Skeletal muscle cell (primary cell): ENCODE data around the gene PLCG2.
"Not testable (repeated sequence)": the region's sequence is repeated elsewhere in the genome, so short reads cannot be mapped to it uniquely, and the experiment has no call there.

Experiments
- DNase-seq: peaks from one replicate; pipeline ENCODE4 v3.0.0-alpha.2; 2010; ENCODE audit warnings: low read depth
- H3K4me3 ChIP-seq: 2 replicates; pipeline ENCODE4 v1.5.1; 2011; ENCODE audit warnings: low read depth, mild to moderate bottlenecking, control low read depth, low read length, moderate library complexity

The PLCG2 gene

GRCh38 chr16:81752225-81752875, 26.7 kb upstream of the PLCG2 start:
- DNase-seq = no peak
- H3K4me3 ChIP-seq = no peak overlapping the region

DNA sequence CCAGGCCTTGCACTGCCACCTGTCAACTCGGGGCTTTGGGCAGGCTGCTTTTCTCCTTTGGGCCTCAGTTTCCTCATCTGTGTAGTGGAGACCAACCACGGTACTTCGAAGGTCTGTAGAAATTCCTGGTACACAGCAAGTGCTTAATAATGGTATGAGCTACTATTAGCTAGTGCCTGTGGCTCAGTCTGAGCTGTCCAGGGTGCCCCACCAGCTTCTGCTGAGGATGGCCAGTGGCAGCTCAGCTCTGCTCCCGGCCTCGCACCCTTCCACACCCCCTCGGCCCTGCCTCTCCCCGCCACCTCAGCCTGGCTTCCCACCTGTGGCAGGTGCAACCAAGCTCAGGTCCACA, 26.2 kb upstream of the PLCG2 start:
- no peak overlapping the region for H3K4me3 ChIP-seq
- no peak for DNase-seq

DNA sequence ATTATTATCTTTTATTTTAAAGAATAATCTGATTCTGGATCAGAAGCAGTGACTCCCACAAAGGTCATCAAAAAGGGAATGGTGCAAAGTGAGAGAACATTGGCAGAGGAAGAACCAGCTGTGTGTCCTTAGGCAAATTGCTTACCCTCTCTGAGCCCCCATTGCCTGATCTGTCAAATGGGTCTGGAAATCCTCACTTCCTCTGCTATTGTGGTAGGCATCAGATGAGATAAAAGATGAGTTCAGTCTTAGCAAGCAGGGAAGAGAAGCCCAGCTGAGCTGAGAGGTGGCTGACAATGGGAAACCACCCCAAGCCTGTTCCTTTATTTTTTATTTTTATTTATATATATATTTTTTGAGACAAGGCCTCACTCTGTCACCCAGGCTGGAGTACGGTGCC, 24.2 kb upstream of the PLCG2 start:
- H3K4me3 ChIP-seq = no peak overlapping the region
- no peak for DNase-seq

GRCh38 chr16:81755915-81756614, 23.0 kb upstream of the PLCG2 start:
- H3K4me3 ChIP-seq = no peak overlapping the region
- no peak for DNase-seq

GRCh38 chr16:81756615-81757356, 22.3 kb upstream of the PLCG2 start:
- DNase-seq = no peak
- no peak overlapping the region for H3K4me3 ChIP-seq

DNA sequence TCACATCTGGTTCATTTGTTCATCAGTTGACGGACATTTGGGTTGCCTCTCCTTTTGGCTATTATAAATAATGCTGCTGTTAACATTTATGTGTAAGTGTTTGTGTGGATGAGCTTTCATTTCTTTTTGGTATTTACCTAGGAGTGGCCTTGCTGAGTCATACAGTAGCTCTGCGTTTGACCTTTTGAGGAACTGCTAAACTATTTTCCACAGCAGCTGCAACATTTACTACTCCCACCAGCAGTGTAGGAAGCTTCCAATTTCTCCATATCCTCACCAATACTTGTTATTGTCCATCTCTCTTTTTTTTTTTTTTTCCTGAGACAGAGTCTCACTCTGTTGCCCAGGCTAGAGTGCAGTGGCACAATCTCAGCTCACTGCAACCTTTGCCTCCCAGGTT, 20.7 kb upstream of the PLCG2 start:
- DNase-seq = no peak
- H3K4me3 ChIP-seq = no peak overlapping the region

DNA sequence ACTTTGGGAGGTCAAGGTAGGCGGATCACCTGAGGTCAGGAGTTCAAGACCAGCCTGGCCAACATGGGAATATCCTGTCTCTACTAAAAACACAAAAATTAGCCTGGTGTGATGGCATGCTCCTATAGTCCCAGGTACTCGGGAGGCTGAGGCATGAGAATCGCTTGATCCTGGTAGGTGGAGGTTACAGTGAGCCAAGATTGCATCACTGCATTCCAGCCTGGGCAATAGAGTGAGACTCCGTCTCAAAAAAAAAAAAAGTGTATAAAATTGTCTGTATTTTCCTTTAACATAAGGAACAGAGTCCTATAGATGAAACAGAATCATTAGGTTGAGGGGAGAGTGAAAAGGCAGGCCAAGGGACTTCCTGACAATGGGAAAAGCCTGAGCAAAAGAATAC, 16.8 kb upstream of the PLCG2 start:
- not testable (repeated sequence) for DNase-seq, H3K4me3 ChIP-seq

GRCh38 chr16:81765111-81765919, 13.8 kb upstream of the PLCG2 start:
- no peak for DNase-seq
- no peak overlapping the region for H3K4me3 ChIP-seq

GRCh38 chr16:81765969-81766368, 13.1 kb upstream of the PLCG2 start:
- no peak overlapping the region for H3K4me3 ChIP-seq
- no peak for DNase-seq

GRCh38 chr16:81767987-81768592, 11.0 kb upstream of the PLCG2 start:
- no peak for DNase-seq
- no peak overlapping the region for H3K4me3 ChIP-seq

- DNase-seq = no peak
- H3K4me3 ChIP-seq = no peak overlapping the region
These were observed 9.1 kb upstream of the PLCG2 start for GRCh38 chr16:81770008-81770407.

GRCh38 chr16:81774348-81774747, 4.7 kb upstream of the PLCG2 start:
- no peak for DNase-seq

DNA sequence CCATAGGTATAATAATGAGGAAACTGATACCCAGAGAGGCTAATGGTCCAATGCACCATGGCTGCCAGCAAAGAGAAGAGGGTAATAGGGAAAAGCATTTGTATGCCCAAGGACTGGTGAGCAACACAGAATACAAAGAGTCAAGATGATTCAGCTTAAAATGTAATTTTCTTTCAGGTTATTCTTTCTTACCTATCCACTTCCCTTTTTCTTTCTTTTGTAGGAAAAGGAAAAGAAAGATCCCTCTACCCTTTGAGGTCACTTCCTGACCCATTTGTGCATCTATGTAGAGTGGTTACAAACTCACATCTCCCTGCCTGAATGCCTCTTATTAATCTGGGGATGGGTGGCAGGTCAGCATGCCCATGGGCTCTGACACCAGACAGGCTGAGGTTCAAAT, 3.5 kb upstream of the PLCG2 start:
- DNase-seq = no peak
- no peak overlapping the region for H3K4me3 ChIP-seq

More at GRCh38 chr16:81774348-81774747, 4.7 kb upstream of the PLCG2 start:
- no peak overlapping the region for H3K4me3 ChIP-seq

DNA sequence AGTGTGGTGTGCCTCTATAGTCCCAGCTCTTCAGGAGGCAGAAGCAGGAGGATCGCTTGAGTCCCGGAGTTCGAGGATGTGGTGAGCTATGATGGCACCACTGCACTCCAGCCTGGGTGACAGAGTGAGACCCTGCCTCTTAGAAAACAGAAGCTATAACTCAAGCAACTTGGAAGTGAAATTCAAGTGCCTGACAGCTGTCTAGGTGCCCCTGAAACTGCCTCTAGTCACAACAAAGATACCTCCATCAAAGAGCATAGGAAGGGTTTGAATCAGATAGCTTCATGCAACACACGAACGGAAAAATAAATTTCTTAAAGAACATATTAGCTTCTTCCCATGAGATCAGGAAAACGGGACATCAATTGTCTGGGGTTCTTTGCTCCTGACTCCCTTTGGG, 860 bp upstream of the PLCG2 start:
- no peak overlapping the region for H3K4me3 ChIP-seq
- DNase-seq = no peak

- DNase-seq = no peak
- peak overlapping the region; percentile 37 for H3K4me3 ChIP-seq
These were observed 637 bp downstream of the PLCG2 start for GRCh38 chr16:81779536-81780320.

- no peak for DNase-seq
- no peak overlapping the region for H3K4me3 ChIP-seq
These were observed 1.3 kb downstream of the PLCG2 start for GRCh38 chr16:81780350-81780749.

- DNase-seq = no peak
- H3K4me3 ChIP-seq = no peak overlapping the region
These were observed 3.1 kb downstream of the PLCG2 start for GRCh38 chr16:81782236-81782635.

GRCh38 chr16:81784072-81784795, 5.1 kb downstream of the PLCG2 start:
- DNase-seq = no peak
- no peak overlapping the region for H3K4me3 ChIP-seq
